HG03095 (cell line): ENCODE data around the gene AP1G1.
"Not testable (repeated sequence)": the region's sequence is repeated elsewhere in the genome, so short reads cannot be mapped to it uniquely, and the experiment has no call there.

ENCODE experiments used
- ATAC-seq: cut with Tn5 transposase; IDR thresholded peaks from one replicate; pipeline ENCODE4 v1.9.1; 2021; ENCODE audit warnings: moderate library complexity; ENCODE audit not compliant: unreplicated experiment

The AP1G1 gene

GRCh38 chr16:71707199-71707598 lies 101.4 kb downstream of the AP1G1 start:
- ATAC-seq, result no peak

DNA sequence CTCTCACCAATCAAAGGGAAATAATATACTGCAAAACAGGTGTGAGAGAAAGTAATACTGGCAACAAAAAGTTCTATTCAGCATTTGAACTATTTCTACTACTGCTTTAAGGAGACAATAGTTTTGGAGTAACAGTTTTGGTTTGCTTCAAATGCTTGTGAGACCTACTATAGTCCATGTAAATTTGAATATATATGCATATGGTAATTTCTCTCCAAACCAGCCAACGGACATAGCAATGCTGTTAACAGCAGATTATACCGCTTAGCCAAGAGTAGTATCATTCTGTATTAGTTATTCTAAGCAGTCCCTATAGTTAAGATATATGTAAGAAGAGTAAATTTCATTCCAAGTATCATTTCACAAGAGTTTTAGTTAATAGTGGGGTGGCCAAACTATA lies 102.6 kb downstream of the AP1G1 start:
- no peak for ATAC-seq

DNA sequence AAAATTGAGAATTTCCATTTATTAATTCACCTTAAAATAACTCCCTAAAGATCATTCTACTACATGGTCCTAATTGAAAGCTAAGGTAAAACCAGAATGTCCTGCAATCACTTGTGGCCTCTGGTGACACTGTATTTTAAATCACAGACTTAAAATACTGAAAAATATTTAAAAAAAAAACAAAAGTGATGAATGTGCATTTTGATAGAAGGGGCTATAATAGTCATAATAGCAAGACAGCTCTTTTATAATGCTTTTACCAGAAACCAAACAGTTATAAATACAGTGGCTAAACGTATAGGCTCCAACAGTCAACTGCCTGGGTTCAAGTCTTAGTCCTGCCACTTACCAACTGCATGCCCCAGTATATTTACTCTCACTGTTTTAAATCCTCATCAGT lies 105.3 kb downstream of the AP1G1 start:
- ATAC-seq, result no peak

DNA sequence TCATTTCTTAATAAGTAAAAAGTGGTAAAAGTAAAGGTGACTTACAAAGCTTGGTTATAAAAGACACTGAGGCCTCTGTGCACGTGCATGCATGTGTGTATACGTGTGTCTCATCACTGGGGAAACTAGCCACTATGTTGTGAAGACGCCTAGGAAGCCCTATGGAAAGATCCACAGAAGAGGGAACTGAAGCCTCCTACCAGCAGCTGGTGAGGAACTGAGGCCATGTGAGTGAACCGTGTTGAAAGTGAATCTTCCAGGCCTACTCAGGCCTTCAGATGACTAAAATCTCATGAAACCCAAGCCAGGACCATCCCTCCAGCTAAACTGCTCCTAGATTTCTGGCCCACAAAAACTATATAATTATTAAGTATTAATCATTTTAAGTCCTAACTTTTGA lies 107.8 kb downstream of the AP1G1 start:
- ATAC-seq, result no peak

- no peak for ATAC-seq
Measured at GRCh38 chr16:71698491-71698890, 110.1 kb downstream of the AP1G1 start.

GRCh38 chr16:71693164-71693563 lies 115.5 kb downstream of the AP1G1 start:
- no peak for ATAC-seq

DNA sequence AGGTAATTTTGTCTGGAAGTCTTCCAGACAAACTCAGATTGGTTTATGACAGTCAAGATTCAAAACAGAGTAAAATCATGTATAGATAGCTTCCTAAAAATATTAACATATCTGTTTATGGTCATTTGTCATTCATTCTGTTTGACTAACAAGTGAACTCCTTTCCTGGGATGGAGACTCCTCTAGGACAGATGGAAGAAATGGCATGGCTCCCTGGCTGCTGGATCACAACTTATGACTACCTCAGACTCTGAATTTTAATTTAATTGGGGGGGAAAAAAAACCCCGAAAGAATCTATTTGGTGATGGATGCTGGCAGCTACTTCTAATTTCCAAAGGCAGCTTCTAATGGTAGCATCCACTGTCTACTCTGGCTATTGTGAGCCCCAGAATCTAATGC lies 118.7 kb downstream of the AP1G1 start:
- ATAC-seq, result no peak

DNA sequence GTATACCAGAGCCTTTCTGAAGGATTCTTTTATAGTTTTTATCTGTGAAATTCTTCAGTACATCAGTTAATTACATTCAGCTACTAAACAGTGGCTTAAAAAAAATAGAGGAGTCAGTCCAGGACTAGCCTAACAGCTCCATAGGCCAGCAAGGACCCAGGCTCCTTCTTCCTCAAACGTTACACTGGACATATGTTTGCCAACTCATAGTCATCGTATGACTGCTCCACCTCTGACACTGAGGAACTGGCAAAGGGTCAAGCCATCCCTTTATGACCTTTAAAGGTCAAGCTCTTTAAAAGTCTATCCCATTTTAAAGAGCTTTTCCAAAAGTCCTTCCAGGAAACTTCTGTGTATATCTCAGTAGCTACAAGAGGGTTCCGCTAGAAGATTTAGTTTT lies 120.8 kb downstream of the AP1G1 start:
- no peak for ATAC-seq

- not testable (repeated sequence) for ATAC-seq
Measured at GRCh38 chr16:71684280-71684679, 124.4 kb downstream of the AP1G1 start.

DNA sequence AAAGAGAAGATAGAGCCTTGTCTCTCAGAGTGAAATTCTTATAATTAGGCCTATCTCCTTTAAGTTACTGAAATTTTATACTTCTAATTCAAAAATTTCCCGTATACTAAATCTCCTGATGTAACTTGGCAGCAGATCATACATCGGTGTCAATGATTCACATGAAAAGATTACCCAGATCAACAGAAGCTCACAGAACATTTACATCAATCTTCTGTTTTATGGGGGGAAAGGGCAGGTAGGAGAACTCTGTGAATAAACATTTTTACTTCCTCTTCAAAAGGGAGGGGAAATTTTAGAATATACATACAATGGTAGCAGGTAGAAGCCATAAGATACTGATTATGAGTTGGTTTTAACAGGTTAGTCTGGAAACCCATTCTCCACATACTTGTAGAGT lies 127.3 kb downstream of the AP1G1 start:
- no peak for ATAC-seq
